Measurements from ENCODE around the gene CALN1.

CALN1 gene

DNA sequence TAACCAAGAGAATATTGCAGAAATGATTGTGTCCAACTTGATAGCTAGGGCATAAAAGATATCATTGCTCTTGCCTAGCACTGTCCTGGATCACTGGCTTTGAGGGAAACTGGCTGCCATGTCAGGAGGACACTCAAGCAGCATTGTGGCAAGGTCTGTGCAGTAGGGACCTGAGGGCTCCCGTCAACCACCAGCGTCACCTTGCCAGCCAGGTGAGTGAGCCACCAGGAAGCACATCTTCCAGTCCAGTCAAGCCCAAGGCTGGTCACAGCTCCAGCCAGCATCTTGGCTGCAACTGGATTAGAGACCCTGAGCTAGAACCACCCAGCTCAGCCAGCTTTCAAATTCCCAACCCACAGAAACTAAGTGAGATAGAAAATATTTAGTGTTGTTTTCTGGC, 392.7 kb downstream of the CALN1 start:
- no peaks in the 10 kb centered on the region for H3K9me3 ChIP-seq (ENCODE audit: control insufficient read depth, insufficient read depth, low read depth, low read length)
- ChIA-PET POLR2A (no interaction called here), CTCF (no interaction called here)
- TF ChIP-seq SP2 (tag by site-specific recombination; IDR thresholded peaks at IDR 0.05): no peak
- no peak for TF ChIP-seq ZNF707 (tag by site-specific recombination; IDR thresholded peaks at IDR 0.05)
- TF ChIP-seq RBAK (tag by site-specific recombination; IDR thresholded peaks at IDR 0.05): no peak
- no peak for TF ChIP-seq ZNF341 (tag by site-specific recombination; IDR thresholded peaks at IDR 0.05; ENCODE audit: low read depth)
- TF ChIP-seq KLF10 (tag by site-specific recombination; IDR thresholded peaks at IDR 0.05): no peak
- TF ChIP-seq ZFP3 (tag by site-specific recombination; IDR thresholded peaks at IDR 0.05; ENCODE audit: low read depth): no peak
- TF ChIP-seq ZNF629 (tag by site-specific recombination; IDR thresholded peaks at IDR 0.05): no peak
- TF ChIP-seq ZNF394 (tag by site-specific recombination; IDR thresholded peaks at IDR 0.05; ENCODE audit: borderline replicate concordance): no peak
- TF ChIP-seq ZNF777 (tag by site-specific recombination; IDR thresholded peaks at IDR 0.05; ENCODE audit: borderline replicate concordance): no peak
- TF ChIP-seq SETDB1 (IDR thresholded peaks at IDR 0.05; ENCODE audit: insufficient read length, low read length): no peak
- no peak for TF ChIP-seq ZNF792 (tag by site-specific recombination; IDR thresholded peaks at IDR 0.05)
- TF ChIP-seq EGR2 (tag by site-specific recombination; IDR thresholded peaks at IDR 0.05; ENCODE audit: low read depth): no peak
- no peak for TF ChIP-seq OVOL3 (tag by site-specific recombination; IDR thresholded peaks at IDR 0.05)
- no peak for TF ChIP-seq ZNF404 (tag by site-specific recombination; IDR thresholded peaks at IDR 0.05)
- no peak for TF ChIP-seq ZNF776 (tag by site-specific recombination; IDR thresholded peaks at IDR 0.05; ENCODE audit: borderline replicate concordance)
- no peak for TF ChIP-seq ZNF664 (tag by site-specific recombination; IDR thresholded peaks at IDR 0.05)
- no peak for TF ChIP-seq IKZF3 (tag by site-specific recombination; IDR thresholded peaks at IDR 0.05)
- no peak for TF ChIP-seq MEIS1 (CRISPR knock-in tag; IDR thresholded peaks at IDR 0.05; ENCODE audit: borderline replicate concordance)
- TF ChIP-seq GFI1B (tag by site-specific recombination; IDR thresholded peaks at IDR 0.05): no peak
- H3K36me3 ChIP-seq (ENCODE audit: control insufficient read depth in 2 of 2, insufficient read depth in 1 of 2, low read length in 2 of 2): no peaks in the 10 kb centered on the region
- H3K4me1 ChIP-seq (ENCODE audit: control insufficient read depth, insufficient read depth, low read length): no peaks in the 10 kb centered on the region
- no peak overlapping the region for H3K27ac ChIP-seq (ENCODE audit: extremely low read depth, low read depth, low read length)
- no peak overlapping the region for H3K4me3 ChIP-seq (ENCODE audit: low read depth, low read length)

GRCh38 chr7:72017756-72018155, 394.4 kb downstream of the CALN1 start:
- Histone ChIP-seq H3K4me1 (ENCODE audit: control insufficient read depth, insufficient read depth, low read length) (no peaks in the 10 kb centered on the region), H3K36me3 (ENCODE audit: control insufficient read depth in 2 of 2, insufficient read depth in 1 of 2, low read length in 2 of 2) (no peaks in the 10 kb centered on the region), H3K27ac (ENCODE audit: extremely low read depth, low read depth, low read length) (no peak overlapping the region), H3K9me3 (ENCODE audit: control insufficient read depth, insufficient read depth, low read depth, low read length) (no peaks in the 10 kb centered on the region), H3K4me3 (ENCODE audit: low read depth, low read length) (no peak overlapping the region)
- CTCF ChIA-PET: no interaction called here
- POLR2A ChIA-PET: no interaction called here
- no peak for TF ChIP-seq ZNF311 (tag by site-specific recombination; IDR thresholded peaks at IDR 0.05; ENCODE audit: borderline replicate concordance)
- TF ChIP-seq CTCF (tag by site-specific recombination; IDR thresholded peaks at IDR 0.05): no peak
- no peak for TF ChIP-seq SCRT1 (tag by site-specific recombination; IDR thresholded peaks at IDR 0.05; ENCODE audit: borderline replicate concordance)
- TF ChIP-seq ZBTB10 (tag by site-specific recombination; IDR thresholded peaks at IDR 0.05): no peak
- TF ChIP-seq ZNF302 (tag by site-specific recombination; IDR thresholded peaks at IDR 0.05; ENCODE audit: low read depth): no peak
- TF ChIP-seq ZNF37A (tag by site-specific recombination; IDR thresholded peaks at IDR 0.05): no peak
- no peak for TF ChIP-seq ZNF670 (tag by site-specific recombination; IDR thresholded peaks at IDR 0.05; ENCODE audit: low read depth)
- no peak for TF ChIP-seq ZBTB11 (tag by site-specific recombination; conservative IDR thresholded peaks at IDR 0.05; ENCODE audit: low read depth)
- no peak for TF ChIP-seq ZNF843 (tag by site-specific recombination; IDR thresholded peaks at IDR 0.05)
- TF ChIP-seq SALL2 (tag by site-specific recombination; IDR thresholded peaks at IDR 0.05; ENCODE audit: borderline replicate concordance): no peak
- TF ChIP-seq SETDB1 (IDR thresholded peaks at IDR 0.05; ENCODE audit: insufficient read length, low read length): no peak
- TF ChIP-seq ZNF658 (tag by site-specific recombination; IDR thresholded peaks at IDR 0.05): no peak
- TF ChIP-seq ZNF549 (tag by site-specific recombination; IDR thresholded peaks at IDR 0.05): no peak
